Vagina (tissue), 2 donors: ENCODE results near the gene PRPF38B.

Source experiments
- CTCF ChIP-seq, 3 experiments: fragments of 450-650 bp in 2 of 3; fragments of 200-600 bp in 1 of 3; sonication (generic) in 1 of 3; IDR thresholded peaks; one replicate each; pipeline ENCODE4 v1.5.1; 2017 to 2019; ENCODE audit warnings: antibody characterized with exemption in 3 of 3, mild to moderate bottlenecking in 2 of 3, moderate library complexity in 2 of 3
- POLR2A ChIP-seq, 2 donors: fragments of 450-650 bp; IDR thresholded peaks; one replicate each; pipeline ENCODE4 v1.6.1; 2017; ENCODE audit warnings: antibody characterized with exemption in 2 of 2, mild to moderate bottlenecking in 2 of 2, moderate library complexity in 2 of 2
- POLR2AphosphoS5 ChIP-seq, 2 donors: sonication (generic); formaldehyde crosslinking; IDR thresholded peaks; one replicate each; pipeline ENCODE4 v1.9.0; 2017; ENCODE audit warnings: antibody characterized with exemption in 2 of 2, mild to moderate bottlenecking in 2 of 2, low read depth in 1 of 2; ENCODE audit not compliant: insufficient read depth in 1 of 2

GRCh38 chr1:108678706-108679105 is 13.4 kb upstream of the PRPF38B start:
- no peak for TF ChIP-seq CTCF (IDR thresholded peaks at IDR 0.05)
- TF ChIP-seq POLR2A (IDR thresholded peaks at IDR 0.05), result no peak
- no peak for TF ChIP-seq POLR2AphosphoS5 (IDR thresholded peaks at IDR 0.05; ENCODE audit: insufficient read depth in 1 of 2, low read depth in 1 of 2)
